Heart left ventricle (tissue), 13 donors: ENCODE measurements around the gene HNRNPC.

ENCODE experiments used
- POLR2A ChIP-seq, 2 donors: fragments of 450-650 bp; IDR thresholded peaks; one replicate each; pipeline ENCODE4 v1.6.1; 2017; ENCODE audit warnings: antibody characterized with exemption in 2 of 2, mild to moderate bottlenecking in 2 of 2, moderate library complexity in 2 of 2
- TF ChIP-seq, protein P1 (sequence below), 12 donors: fragments of 200-600 bp; sonication (generic) in 4 of 12; IDR thresholded peaks; one replicate each; pipeline versions ENCODE4 v1.5.0 to v1.8.0; 2018 to 2022; ENCODE audit warnings: antibody characterized with exemption in 12 of 12, mild to moderate bottlenecking in 5 of 12
- donor health status: ischemic (EF 13 %, LVEDD 7.1; RV severe dilation, severe dysfunction).
- donor health status: DM: no; HTN: yes; CAD: no.
- donor health status: DM: no; HTN: no; CAD: no.
- donor health status: ischemic (EF 25% LVEDD 6.9; RV normal size, moderate dysfunction).
- donor health status: ischemic (EF 25% LVEDD 5.7; RV mildly dilated, moderate dysfunction).
- donor health status: ischemic (EF 35%, LVEDD 5.7; RV mildly dilated, moderate dysfunction).
- donor health status: nonischemic (EF 11% LVEDD 7.7; RV severe dilation, severe dysfunction).
- donor health status: DM: yes; HTN: yes; CAD: no.
- donor health status: PGD.
- donor health status: ischemic (EF 29% LVEDD 5.4; RV normal size, mild dysfunction).
- donor health status: nonischemic (EF 23%, LVEDD 6.1; RV moderate dilation, normal function).

DNA sequence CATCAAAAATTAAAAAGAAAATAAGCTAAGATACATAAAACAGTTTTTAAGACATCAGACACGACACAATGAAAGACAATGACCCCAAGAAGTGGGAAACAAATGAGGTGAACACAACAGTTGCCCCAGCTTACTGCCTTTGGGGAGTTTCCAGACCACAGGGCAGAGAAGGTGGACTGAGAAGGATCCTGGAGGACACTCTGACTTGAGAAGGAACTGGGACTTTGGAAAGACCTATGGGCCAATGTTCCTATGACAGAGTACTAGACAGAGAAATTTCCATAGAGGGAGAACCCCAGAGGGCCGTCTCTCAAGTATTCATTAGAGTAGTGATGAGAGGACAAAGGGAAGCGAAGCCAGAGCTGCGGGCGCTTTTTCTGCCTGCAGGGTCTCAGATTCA lies 107.2 kb downstream of the HNRNPC start:
- TF ChIP-seq POLR2A (IDR thresholded peaks at IDR 0.05) = no peak
- TF ChIP-seq, protein P1, sequence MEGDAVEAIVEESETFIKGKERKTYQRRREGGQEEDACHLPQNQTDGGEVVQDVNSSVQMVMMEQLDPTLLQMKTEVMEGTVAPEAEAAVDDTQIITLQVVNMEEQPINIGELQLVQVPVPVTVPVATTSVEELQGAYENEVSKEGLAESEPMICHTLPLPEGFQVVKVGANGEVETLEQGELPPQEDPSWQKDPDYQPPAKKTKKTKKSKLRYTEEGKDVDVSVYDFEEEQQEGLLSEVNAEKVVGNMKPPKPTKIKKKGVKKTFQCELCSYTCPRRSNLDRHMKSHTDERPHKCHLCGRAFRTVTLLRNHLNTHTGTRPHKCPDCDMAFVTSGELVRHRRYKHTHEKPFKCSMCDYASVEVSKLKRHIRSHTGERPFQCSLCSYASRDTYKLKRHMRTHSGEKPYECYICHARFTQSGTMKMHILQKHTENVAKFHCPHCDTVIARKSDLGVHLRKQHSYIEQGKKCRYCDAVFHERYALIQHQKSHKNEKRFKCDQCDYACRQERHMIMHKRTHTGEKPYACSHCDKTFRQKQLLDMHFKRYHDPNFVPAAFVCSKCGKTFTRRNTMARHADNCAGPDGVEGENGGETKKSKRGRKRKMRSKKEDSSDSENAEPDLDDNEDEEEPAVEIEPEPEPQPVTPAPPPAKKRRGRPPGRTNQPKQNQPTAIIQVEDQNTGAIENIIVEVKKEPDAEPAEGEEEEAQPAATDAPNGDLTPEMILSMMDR (IDR thresholded peaks at IDR 0.05) = no peak
